Skin of body (tissue), 2 donors: ENCODE data around the gene OR2J2. TPM values are rescaled to one million over a fixed set of nuclear protein-coding genes. Genes with fewer than 3 reads are reported as not detected.
"Not testable (repeated sequence)": the region's sequence is repeated elsewhere in the genome, so short reads cannot be mapped to it uniquely, and the experiment has no call there.

Experiments used
- DNase-seq: peaks from one replicate; lab custom pipeline; 2025; lab: John Stamatoyannopoulos, UW
- total RNA-seq: library from RNA; depleted of rRNA; stranded (reverse); fragments of >200 nt; gene quantifications from one replicate; pipeline ENCODE4 v1.2.3, GENCODE V29; 2014

Gene OR2J2
- total RNA-seq: not detected

DNA sequence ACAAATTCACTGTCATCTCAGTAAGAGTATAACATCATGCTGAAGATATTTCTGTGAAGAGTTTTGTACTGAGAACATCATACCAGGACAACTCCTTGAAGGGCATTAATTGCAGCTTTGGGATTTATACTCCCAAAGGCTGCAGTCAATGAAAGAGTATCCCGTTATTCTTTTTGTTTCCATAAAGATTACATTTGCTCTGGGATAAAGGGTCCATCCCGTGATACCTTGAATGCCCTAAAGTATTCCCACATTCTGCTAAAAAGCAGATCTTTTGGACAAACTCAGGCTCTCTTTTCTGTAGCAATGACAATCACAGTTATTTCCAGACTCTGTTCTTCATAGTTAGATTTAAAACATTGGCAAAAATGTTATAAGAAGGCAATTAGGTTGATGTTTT lies at the start of gene OR2J2:
Gene OR2J2, plus strand, starts transcription at position 301 of the 400 bp plus-strand sequence. CDS start 2,729 bp downstream, outside the sequence.
- DNase-seq: not testable (repeated sequence)

DNA sequence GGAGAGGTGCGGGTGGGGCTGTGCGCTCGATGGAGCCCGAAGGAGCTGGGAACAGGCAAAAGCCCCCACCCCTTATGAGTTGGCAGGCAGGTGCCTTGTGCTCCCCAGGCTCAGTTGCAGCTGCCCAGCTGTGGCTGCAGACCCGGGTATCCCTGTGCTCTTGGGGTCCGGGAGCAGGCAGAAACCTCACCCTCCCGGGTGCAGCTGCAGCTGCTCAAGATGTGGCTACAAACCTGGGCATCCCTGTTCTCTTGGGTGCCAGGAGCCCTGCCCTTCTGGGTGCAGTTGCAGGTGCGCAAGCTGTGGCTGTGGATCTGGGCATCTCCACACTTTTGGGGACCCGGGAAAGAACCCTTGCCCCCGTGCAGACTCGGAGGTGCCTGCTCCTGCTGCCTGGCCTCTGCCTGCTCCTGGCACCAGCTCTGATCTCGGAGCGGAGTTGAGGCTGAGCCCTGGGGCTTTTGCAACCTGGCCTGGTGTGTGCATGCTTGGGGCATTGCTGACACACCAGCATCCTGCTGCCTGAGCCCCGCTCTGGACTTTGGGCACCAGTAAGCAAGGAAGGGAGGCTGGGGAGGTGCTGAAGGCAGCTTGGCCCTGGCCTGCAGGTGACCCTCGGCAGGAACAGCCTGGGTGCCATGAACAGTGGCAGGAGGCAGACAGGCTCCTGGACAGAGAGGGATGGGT lies 41.2 kb upstream of the OR2J2 start:
- DNase-seq: no peak

DNA sequence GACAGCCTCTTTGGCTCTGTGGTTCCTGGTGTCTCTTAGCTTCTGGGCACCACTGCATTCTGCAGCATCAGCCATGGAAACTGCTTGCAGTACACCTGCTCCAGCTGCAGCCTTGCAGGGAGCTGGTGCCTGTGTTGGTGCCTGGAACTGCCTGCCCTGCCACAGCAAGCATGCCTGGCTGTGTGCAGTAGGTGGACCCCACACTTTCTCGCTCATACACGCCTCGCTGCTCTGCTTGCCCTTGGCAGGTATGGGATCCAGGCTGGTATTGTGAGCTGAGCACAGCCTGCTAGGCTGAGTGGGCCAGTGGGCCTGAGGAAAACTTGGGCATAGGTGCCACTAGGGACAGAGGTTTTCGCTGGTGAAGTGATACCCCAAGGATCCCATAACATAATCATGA lies 40.1 kb upstream of the OR2J2 start:
- DNase-seq: no peak

- DNase-seq: no peak
Observed at GRCh38 chr6:29131691-29132090, 39.0 kb upstream of the OR2J2 start.

DNA sequence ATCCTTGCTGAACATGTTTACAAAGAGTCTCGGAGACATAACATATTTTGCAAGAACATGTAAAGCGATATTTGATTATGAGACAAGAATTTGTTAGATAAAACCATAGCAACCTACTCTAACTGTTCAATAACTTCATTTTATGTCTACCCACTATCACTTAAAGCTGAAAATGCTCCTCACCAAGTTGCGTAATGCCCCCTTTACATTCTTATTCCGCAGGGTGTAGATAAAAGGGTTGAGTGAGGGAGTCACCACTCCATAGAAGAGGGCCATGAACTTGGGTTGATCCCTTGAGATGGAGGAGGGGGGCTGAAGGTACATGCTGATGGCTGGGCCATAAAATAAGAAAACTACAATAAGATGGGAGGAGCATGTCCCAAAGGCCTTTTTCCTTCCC lies 33.0 kb upstream of the OR2J2 start:
- DNase-seq: no peak

DNA sequence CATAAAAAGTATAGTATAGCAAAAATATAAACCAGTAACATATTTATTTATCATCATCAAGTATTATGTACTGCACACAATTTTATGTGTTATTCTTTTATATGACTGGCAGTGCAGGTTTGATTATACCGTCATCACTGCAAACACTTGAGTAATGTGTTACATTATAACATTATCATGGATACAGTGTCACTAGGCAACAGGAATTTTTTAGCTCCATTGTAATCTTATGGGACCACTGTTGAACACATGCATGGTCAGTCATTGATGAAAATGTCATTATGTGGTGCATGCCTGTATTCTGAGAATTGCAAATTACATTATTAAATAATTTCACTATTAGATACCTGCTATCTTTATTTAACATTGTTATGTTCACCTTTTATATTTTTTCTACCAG lies 29.1 kb upstream of the OR2J2 start:
- no peak for DNase-seq

GRCh38 chr6:29142309-29142708 lies 28.4 kb upstream of the OR2J2 start:
- no peak for DNase-seq

GRCh38 chr6:29146179-29146578 lies 24.5 kb upstream of the OR2J2 start:
- DNase-seq: no peak

DNA sequence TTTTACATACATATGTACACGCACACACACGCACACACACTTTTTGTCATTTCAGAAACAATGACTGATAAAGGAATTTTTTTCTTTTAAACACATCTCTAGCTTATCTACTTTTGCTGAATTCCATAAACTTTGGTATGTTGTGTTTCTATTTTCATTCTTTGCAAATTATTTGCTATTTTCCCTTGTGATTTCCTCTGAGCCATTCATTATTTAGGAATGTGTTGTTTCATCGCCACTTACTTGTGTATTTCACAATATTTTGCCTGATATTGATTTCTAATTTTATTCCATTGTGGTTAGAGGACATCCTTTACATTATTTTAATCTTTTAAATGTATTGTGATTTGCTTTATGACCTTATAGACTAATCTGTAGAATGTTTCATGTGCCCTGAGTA lies 23.6 kb upstream of the OR2J2 start:
- DNase-seq: no peak

DNA sequence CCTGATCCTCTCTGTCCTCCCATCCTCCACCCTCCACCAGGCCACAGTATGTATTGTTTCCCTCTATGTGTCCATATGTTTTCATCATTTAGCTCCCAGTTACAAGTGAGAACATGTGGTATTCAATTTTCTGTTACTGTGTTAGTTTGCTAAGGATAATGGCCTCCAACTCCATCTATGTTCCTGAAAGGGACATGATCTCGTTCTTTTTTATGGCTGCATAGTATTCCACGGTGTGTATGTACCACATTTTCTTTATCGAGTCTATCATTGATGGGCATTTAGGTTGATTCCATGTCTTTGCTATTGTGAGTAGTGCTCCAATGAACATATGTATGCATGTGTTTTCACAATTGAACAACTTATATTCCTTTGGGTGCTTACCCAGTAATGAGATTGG lies 21.3 kb upstream of the OR2J2 start:
- DNase-seq: not testable (repeated sequence)

- no peak for DNase-seq
Observed at GRCh38 chr6:29153083-29153482, 17.6 kb upstream of the OR2J2 start.

DNA sequence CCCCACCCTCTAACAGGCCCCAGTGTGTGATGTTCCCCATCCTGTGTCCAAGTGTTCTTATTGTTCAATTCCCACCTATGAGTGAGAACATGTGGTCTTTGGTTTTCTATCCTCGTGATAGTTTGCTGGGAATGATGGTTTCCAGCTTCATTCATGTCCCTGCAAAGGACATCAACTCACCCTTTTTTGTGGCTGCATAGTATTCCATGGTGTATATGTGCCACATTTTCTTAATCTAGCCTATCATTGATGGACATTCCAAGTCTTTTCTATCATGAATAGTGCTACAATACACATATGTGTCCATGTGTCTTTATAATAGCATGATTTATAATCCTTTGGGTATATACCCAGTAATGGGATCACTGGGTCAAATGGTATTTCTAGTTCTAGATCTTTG lies 15.5 kb upstream of the OR2J2 start:
- not testable (repeated sequence) for DNase-seq

DNA sequence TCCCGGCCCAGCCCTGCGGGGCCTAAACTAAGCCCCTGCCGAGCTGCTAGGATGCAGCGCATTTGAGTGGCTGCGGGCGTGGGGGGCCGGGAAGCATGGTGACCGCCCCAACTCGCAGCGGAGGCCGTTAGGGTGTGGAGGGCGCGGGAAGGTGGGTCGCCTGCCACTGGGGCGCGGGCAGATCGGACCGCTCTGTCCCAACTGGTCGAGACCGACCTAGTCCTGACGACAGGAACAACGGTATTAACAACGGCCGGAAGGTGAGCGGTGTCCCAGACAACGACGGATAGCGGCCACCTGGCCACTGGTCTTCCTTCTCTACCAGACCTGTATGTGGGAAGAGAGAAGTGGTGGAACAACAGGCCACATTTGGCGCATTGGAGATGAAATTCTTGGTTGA lies 10.8 kb upstream of the OR2J2 start:
- not testable (repeated sequence) for DNase-seq

DNA sequence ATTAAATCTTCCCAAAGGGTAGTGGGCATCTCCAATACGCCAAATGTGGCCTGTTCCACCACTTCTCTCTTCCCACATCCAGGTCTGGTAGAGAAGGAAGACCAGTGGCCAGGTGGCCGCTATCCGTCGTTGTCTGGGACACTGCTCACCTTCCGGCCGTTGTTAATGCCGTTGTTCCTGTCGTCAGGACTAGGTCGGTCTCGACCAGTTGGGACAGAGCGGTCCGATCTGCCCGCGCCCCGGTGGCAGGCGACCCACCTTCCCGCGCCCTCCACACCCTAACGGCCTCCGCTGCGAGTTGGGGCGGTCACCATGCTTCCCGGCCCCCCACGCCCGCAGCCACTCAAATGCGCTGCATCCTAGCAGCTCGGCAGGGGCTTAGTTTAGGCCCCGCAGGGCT lies 5.1 kb upstream of the OR2J2 start:
- DNase-seq: not testable (repeated sequence)

- DNase-seq: no peak
Observed at GRCh38 chr6:29171736-29172135, 1.0 kb downstream of the OR2J2 start.

DNA sequence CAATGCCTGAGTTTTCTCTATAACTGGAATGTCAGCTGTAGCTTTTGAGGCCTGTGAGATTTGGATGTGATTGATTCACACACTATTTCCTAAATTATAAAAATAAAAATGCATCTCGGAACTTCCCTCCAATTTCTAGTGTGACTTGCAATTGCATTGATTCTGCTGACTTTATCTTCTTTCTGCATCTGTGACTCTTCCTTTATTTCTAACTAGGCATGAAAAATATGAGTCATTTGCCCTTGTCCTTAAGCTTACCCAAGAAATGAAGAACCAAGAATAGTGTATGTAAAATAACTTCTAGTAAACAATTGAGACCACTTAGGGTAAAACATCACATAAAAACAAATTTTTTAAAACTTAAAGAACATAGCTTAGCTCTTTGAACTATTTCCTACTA lies 12.9 kb downstream of the OR2J2 start:
- DNase-seq: no peak

DNA sequence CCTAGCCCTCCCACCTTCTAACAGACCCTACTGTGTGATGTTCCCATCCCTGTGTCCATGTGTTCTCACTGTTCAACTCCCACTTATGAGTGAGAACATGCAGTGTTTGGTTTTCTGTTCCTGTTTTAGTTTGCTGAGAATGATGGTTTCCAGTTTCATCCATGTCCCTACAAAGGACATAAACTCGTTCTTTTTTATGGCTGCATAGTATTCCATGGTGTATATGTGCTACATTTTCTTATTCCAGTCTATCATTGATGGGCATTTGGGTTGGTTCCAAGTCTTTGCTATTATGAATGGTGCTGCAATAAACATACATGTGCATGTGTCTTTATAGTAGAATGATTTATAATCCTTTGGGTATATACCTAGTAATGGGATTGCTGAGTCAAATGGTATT lies 18.0 kb downstream of the OR2J2 start:
- DNase-seq: not testable (repeated sequence)

- DNase-seq: no peak
Observed at GRCh38 chr6:29200767-29201662, 30.3 kb downstream of the OR2J2 start.

DNA sequence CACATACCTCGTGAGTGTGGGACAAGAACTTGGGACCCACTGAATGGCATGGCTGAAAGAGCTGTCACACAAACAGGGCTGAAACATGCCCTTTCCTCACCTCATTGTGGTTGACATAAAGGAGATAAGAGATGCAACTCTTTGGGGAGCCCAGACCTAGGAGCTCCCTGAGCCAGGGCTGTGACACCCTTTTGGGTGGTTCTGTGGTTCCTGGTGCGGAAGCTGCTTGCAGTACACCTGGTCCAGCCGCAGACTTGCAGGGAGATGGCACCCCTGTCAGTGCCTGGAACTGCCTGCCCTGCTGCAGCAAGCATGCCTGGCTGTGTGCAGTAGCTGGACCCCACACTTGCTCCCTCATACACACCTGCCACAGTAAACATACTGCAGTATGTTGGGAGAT lies 31.3 kb downstream of the OR2J2 start:
- no peak for DNase-seq

DNA sequence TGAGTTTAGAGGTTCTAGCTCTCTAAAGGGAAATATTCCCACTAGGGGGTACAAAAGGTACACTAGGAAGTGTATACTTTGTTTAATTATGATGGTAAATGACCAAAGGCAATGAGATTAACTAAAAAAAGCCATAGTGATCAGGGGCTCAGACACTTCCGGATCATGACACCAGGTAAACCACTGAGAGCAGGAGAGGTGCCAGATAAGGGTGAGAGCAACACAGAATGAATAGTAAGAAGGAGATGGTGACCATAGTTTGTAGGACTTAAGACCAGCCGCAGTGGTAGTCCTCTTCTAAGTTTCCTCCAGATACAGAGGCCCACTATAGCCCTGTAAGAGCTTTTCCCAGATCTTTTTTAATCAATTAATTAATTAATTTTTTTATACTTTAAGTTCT lies 40.8 kb downstream of the OR2J2 start:
- DNase-seq: no peak

DNA sequence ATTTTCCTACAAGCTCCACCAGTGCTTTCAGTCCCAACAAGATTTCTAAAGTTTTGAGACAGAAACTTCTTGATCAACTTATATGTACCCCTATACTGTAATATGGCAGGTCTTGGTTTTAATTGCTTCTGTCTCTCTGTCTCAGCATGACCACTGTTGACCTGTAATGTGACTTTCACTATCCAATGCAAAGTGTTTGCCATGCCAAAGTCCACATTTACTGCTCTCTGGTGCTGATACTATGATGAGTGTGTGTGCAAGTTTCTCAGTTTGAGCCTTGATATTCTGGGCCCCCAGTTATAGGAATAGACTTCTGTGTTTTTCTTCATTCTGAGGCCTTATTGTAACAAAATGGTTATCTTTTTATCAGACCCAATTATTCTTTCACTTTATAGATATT lies 45.8 kb downstream of the OR2J2 start:
- no peak for DNase-seq

GRCh38 chr6:29217242-29217641 lies 46.5 kb downstream of the OR2J2 start:
- DNase-seq: not testable (repeated sequence)

DNA sequence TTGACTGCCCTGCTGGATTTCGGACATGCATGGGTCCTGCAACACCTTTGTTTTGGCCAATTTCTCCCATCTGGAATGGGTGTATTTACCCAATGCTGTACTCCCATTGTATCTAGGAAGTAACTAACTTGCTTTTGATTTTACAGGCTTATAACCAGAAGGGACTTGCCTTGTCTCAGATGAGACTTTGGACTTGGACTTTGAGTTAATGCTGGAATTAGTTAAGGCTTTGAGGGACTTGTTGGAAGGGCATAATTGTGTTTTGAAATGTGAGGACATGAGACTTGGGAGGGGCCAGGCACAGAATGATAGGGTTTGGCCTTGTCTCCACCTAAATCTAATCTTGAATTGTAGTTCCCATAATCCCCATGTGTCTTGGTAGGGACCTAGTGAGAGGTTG lies 47.3 kb downstream of the OR2J2 start:
- DNase-seq: not testable (repeated sequence)
